Kidney tubule cell (primary cell): ENCODE results near the gene NOC4L.

Experiments used
- DNase-seq: peaks from one replicate; pipeline ENCODE4 v3.0.0-alpha.2; 2018; ENCODE audit warnings: low spot score

NOC4L gene

DNA sequence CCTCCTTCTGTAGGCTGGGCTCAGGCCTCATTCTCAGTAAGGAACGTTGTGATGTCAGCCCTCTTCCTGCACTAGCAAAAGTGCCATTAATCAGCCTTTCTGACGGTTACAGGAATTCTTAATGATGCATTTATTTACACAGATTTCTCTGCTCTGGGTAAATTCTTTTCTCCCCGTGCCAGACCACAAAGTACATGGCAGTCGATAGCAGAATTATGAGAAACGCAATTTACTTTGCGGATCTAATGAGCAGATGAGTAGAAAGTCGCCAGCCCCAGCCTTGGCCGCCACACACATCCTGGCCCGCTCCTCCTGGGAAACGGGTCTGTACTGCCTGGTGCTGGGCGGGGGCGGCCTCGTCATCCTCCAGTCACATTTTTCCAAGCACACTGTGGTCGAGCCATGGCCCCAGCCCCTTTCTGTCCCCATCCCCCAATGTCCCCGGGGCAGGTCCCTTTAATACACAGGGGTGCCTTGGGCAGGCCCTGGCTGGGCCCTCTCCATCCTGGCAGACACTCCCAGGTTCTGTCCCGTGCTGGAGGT lies 25.9 kb downstream of the NOC4L start:
- no peak for DNase-seq

GRCh38 chr12:132170637-132171292 lies 26.5 kb downstream of the NOC4L start:
- DNase-seq, result no peak

- DNase-seq, result no peak
These were observed 27.2 kb downstream of the NOC4L start for GRCh38 chr12:132171293-132171967.

DNA sequence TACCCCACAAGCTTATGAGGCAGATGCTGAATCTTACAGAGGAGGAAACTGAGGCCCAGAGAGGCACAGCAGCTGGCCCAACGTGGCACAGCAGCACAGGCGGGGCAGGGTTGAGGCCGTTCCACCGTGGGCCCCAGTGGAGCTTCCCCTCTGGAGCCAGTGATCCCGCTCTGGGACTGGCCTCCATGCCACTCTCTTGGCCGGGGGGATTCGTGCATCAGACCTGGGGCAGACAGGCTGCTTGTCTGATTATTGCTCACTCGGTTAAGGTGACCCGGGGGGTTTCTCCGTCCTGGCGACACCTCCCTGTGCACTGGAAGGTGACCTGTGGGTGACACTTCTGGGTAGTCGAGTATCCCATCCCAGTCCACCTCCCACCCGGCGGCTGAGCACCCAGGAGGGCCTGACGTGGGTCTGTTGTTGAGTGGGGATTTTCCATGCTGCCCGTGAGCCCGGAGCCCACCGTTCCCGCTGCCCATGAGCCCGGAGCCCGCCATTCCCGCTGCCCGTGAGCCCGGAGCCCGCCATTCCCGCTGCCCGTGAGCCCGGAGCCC lies 27.8 kb downstream of the NOC4L start:
- DNase-seq, result no peak

- DNase-seq, result no peak
These were observed 28.4 kb downstream of the NOC4L start for GRCh38 chr12:132172619-132173018.

GRCh38 chr12:132173135-132174014 lies 29.1 kb downstream of the NOC4L start:
- no peak for DNase-seq

GRCh38 chr12:132174015-132174838 lies 30.0 kb downstream of the NOC4L start:
- no peak for DNase-seq

DNA sequence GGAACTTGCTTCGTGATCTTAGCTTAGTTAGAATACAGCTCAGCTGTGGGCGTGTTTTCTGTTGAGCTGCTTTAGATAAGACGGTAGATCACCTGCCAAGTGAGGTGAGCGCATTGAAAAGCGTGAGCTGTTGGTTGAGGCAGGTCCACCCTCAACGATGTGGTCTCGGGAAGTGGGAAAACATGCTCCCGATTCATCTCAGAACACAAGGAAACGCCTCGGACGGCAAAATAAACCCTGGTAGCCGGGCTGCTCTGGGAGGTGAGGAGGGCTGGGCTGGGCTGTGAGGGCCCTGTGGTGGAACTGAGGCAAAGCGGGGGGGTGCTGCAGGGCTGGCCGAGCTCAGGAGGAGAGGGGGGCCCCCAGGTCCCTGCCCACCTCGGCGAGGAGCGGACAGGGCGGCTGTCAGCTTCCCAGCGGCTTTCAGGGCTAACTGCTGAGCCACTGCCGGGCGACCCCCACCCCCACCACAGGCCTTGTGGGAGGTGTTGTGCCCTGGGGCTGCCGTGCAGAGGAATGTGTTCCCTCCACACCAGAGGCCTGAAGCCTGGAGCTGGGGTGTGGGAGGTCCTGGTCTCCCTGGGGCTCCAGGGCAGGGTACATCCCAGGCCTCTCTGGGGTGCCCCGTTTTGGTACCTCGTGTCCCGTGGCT lies 30.7 kb downstream of the NOC4L start:
- no peak for DNase-seq

DNA sequence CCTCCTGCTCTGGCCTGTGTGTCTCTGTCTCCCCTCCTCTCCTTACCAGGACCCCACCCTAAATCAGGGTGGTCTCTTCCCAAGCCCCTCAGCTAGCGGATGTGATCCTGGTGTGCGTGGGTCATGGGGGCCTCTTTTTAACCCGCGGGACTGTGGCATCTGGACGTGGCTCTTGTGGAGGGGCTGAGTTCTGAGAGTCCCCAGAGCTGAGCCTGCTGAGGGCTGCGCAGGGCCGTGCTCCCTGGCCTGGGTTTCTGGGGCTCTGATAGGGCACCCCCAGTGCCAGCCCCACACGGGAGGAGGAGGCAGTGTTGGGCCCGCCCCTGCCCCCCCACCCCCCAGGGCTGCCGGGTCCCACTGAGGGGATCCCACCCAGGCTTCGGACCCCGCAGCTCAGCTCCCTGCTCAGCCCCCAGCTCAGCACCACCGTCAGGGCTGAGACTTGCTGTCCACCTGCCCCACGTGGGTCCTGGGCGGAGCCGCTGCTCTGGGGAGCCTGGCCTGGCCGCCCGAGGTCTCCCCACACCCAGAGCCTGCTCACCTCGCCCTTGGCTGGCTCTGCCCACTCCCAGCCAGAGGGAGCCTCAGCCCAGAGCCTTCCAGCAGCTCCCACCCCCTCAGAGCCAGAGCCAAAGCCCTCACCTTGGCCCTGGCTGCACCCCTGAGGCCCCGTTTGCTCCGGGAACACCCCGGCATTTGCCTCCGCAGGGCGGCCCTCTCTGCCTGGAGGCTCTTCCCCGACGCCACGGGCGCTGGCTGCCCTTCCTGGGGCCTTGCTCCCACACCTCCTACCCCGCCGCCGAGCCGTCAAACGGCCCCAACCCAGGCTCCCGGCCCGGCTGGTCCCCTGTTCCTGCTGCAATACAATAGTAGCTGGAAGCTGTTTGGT lies 31.5 kb downstream of the NOC4L start:
- no peak for DNase-seq

DNA sequence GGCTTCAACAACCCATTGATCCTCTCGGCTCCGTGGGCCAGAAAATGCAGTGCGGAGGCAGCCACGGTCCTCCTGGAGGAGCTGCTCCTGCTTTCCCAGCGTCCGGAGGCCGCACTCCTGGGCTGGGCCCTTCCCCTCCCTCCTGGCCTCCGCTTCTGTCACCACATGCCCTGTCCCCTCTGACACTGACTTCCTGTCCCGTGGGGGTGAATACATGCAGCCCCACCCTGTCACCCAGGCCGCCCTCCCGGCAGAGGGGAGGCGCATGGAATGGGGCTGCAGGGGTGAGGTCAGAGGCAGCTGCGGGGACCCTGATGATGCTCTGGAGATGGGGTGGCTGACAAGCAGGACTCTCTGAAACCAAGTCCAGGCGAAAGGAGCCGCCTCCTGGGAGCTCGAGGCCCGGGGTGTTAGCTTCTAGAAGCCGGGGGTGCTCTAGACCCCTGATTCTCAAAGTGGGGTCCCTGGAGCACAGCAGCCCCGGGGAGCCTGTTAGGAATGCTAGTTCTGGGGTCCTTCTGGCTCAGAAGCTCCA lies 32.2 kb downstream of the NOC4L start:
- no peak for DNase-seq

DNA sequence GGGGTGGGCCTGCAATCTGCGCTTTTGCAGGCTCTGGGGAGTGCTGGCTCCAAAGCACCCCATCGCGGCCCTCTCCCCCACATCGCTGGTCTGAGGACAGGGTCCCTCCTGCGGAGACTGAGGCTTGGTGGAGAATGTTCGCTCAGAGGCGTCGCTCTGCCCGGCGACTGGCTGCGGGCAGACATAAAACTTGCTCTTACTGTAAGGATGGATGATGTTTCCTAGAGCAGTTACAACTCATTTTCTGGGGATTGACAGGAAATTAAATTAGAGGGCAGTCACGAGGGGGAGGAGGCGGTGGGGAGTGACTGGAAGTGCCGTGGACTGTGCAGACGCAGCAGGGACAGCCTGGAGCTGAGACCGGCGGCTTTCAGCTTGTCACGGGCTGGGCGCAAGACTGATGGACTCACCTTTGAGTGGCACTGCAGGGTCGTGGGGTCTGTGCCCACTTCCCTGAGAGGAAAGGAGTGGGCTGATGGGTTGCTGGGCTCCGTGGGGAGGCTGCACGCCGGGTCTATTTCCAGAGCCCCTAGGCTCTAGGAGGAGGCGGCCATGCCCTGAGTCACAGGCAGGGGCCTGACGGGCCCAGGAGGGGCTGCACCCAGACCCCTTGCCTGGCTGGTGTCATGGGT lies 32.8 kb downstream of the NOC4L start:
- DNase-seq, result no peak

- no peak for DNase-seq
These were observed 34.1 kb downstream of the NOC4L start for GRCh38 chr12:132178316-132178715.

DNA sequence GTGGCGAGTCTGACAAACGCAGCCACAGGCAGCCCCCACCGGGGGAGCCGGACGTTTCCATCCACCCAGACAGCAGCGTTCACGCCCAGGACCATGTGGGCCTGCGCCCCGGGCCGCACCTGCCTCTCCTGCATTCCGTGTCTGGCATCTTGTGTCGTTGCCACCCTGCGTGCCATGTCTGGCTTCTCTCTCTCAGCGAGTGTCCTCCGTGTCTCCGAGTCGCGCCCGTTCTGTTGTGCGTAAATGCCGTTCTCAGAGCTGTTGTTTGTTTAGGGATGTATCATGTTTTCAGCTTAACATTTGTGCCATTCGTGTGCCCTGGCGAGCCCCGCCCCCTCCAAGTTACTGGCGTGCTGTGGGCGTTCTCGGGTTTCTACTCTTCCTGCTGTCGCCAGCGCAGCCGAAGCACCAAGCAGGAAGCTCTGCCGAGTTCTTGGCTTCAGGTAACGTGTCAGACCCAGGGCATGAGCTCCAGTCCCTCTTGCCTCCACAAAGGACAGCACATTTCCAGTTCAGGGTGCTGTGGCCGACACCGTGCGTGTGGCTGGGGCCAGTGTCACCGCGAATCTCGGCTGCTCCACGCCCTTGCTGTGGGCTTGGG lies 34.6 kb downstream of the NOC4L start:
- peak; percentile 35 for DNase-seq

DNA sequence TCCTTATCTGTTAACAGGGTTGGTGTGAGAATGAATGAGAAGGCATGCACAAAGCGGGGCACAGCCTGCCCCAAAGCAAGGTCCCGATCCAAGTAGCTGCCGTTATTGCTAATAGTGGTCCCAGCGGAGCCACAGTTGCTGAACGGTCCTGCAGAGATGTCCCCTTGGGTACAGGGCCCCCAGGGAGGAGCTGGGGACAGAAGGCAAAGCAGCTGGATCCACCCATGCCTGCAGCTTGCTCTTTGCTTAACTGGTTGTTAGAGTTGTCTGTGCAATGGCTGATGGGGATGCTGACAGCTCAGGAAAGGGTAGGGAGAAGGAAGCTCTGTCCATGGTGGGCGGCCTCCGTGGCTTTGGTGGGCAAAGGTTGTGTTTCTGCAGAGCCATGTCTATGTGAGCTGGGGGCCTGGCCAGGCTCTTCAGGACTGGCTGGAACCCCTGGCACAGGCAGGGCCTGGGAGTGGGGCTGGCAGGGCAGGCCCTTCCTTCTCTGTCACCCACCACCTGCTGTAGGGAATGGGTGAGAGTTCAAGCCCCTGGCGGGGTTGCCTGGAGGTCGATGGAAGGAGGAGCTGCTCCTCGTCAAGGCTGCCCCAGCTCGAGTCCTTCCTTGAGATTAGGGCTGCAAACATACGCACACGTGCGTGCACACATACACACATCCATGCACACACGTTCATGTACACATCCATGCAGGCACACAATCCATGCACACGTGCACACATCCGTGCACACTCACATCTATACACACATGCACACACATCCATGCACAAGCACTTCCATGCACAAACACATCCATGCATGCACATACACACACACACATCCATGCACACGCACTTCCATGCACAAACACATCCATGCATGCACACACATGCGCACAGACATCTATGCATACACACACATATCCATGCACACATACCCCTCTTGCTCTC lies 35.4 kb downstream of the NOC4L start:
- no peak for DNase-seq

- DNase-seq, result no peak
These were observed 36.6 kb downstream of the NOC4L start for GRCh38 chr12:132180648-132181546.

GRCh38 chr12:132181570-132182200 lies 37.4 kb downstream of the NOC4L start:
- no peak for DNase-seq
